HepG2 (cell line): ENCODE measurements around the gene UCK2. TPM values are rescaled to one million over a fixed set of nuclear protein-coding genes. Genes with fewer than 3 reads are reported as not detected.

ENCODE experiments used
- MTA3 ChIP-seq: sonication (generic); formaldehyde crosslinking; IDR thresholded peaks from 2 replicates; pipeline ENCODE4 v1.4.0; 2020; ENCODE audit warnings: missing genetic modification reagents
- REXO4 ChIP-seq: sonication (generic); formaldehyde crosslinking; IDR thresholded peaks from 2 replicates; pipeline ENCODE4 v1.8.0; 2022; ENCODE audit warnings: missing genetic modification reagents, mild to moderate bottlenecking, borderline replicate concordance
- TBX3 ChIP-seq: fragments of 450-650 bp; IDR thresholded peaks from 2 replicates; pipeline ENCODE4 v1.6.1; 2017; ENCODE audit warnings: antibody characterized with exemption, mild to moderate bottlenecking, inconsistent platforms, borderline replicate concordance
- THAP11 ChIP-seq: IDR thresholded peaks from 2 replicates; pipeline ENCODE4 v1.6.1; 2016; ENCODE audit warnings: missing biosample characterization, missing genetic modification reagents
- TOE1 ChIP-seq: sonication (generic); formaldehyde crosslinking; IDR thresholded peaks from 2 replicates; pipeline ENCODE4 v1.4.0; 2020; ENCODE audit warnings: mild to moderate bottlenecking, missing genetic modification reagents
- ZFP36L2 ChIP-seq: sonication (generic); formaldehyde crosslinking; IDR thresholded peaks from 2 replicates; pipeline ENCODE4 v1.4.0; 2020; ENCODE audit warnings: missing genetic modification reagents
- ZKSCAN8 ChIP-seq: IDR thresholded peaks from 2 replicates; pipeline ENCODE4 v1.6.1; 2016; ENCODE audit warnings: borderline replicate concordance, missing genetic modification reagents, missing compliant biosample characterization
- ZMYM3 ChIP-seq: sonication (generic); formaldehyde crosslinking; IDR thresholded peaks from 2 replicates; pipeline ENCODE4 v1.5.1; 2020; ENCODE audit warnings: mild to moderate bottlenecking, missing genetic modification reagents
- ZNF230 ChIP-seq: sonication (generic); formaldehyde crosslinking; IDR thresholded peaks from 2 replicates; pipeline ENCODE4 v1.4.0; 2020; ENCODE audit warnings: mild to moderate bottlenecking, missing genetic modification reagents
- ZNF333 ChIP-seq: sonication (generic); formaldehyde crosslinking; IDR thresholded peaks from 2 replicates; pipeline ENCODE4 v1.4.0; 2020; ENCODE audit warnings: mild to moderate bottlenecking, missing genetic modification reagents, borderline replicate concordance
- ZNF510 ChIP-seq: sonication (generic); formaldehyde crosslinking; IDR thresholded peaks from 2 replicates; pipeline ENCODE4 v1.4.0; 2020; ENCODE audit warnings: low read depth, mild to moderate bottlenecking, missing genetic modification reagents
- ZNF547 ChIP-seq: sonication (generic); formaldehyde crosslinking; IDR thresholded peaks from 2 replicates; pipeline ENCODE4 v1.5.1; 2020; ENCODE audit warnings: mild to moderate bottlenecking, missing genetic modification reagents
- polyA plus RNA-seq, 8 experiments: library from polyadenylated mRNA; depleted of rRNA in 3 of 8; stranded (reverse) in 7 of 8; unstranded in 1 of 8; fragments of >200 nt; fragmentation: Illumina TruSeq in 4 of 8; extraction: Trizol in 4 of 8; gene quantifications; 2 replicates each; pipeline versions ENCODE4 v1.2.1 to v1.2.3, GENCODE V29; 2011 to 2016; ENCODE audit warnings: low read depth in 4 of 8, missing spikeins in 1 of 8, mixed read lengths in 1 of 8; ENCODE audit not compliant: insufficient read depth in 1 of 8
- total RNA-seq, 5 experiments: library from RNA; depleted of rRNA; stranded (reverse); fragments of >200 nt; fragmentation: Illumina TruSeq; extraction: Trizol; gene quantifications; 2 replicates each; pipeline ENCODE4 v1.2.3, GENCODE V29; 2016; ENCODE audit warnings: low read depth in 1 of 5
- TF ChIP-seq, protein P1 (sequence below): sonication (generic); formaldehyde crosslinking; IDR thresholded peaks from 2 replicates; pipeline ENCODE4 v1.9.0; 2021; ENCODE audit warnings: missing genetic modification reagents, borderline replicate concordance
- TF ChIP-seq, protein P2 (sequence below): sonication (generic); formaldehyde crosslinking; IDR thresholded peaks from 2 replicates; pipeline ENCODE4 v1.4.0; 2020; ENCODE audit warnings: missing genetic modification reagents
- TF ChIP-seq, protein P3 (sequence below): sonication (generic); formaldehyde crosslinking; IDR thresholded peaks from 2 replicates; pipeline ENCODE4 v1.5.0; 2020; ENCODE audit warnings: mild to moderate bottlenecking, missing genetic modification reagents, moderate library complexity
- TF ChIP-seq, protein P4 (sequence below): sonication (generic); formaldehyde crosslinking; IDR thresholded peaks from one replicate; pipeline ENCODE4 v1.5.1; 2020; ENCODE audit warnings: mild to moderate bottlenecking, missing genetic modification reagents; ENCODE audit errors: not compliant biosample characterization

The UCK2 gene
- total and polyA plus RNA-seq, 2 of the 13 experiments (the other 11 are each of a cell fraction or from before 2014, with no cell fraction given) = 64.3 to 78.0 TPM

DNA sequence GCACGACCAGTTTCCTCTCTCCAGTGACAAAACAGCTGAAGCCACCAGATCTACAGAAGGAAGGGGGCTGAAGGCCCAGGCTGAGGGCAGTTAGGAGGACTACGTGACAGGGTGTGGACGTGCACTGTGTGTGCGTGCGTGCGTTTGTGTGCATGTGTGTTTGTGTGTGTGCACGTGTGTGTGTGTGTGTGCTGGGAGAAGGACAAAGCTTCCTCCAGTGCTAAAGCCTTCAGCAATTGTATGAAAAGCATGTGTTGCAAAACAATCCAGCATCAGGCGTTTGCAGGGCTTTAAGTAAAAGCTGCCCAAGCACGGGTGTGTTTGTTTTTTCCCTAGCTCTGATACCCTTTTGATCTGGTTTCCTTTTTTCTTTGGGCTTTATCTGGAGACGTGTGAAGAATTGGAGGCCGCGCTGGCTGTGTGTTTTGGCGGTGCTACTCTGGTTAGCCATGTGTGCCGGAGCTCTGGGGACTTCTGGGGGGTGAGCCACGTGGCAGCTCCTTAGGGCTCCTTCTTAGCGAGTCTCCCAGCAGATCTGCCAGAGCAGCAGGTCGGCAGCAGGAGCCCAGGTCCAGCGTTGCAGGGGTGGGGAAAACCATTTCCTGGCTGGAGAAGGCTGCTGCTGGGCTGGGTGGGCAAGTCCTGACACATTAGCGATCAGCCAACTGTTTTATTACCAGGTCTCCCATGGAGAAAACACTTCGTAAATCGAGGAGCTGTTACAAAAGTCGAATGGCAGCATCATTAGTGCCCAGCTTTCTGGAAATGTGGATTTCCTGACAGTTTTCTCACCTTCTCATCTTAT lies 73.4 kb downstream of the UCK2 start (continued):
- TF ChIP-seq, protein P1, sequence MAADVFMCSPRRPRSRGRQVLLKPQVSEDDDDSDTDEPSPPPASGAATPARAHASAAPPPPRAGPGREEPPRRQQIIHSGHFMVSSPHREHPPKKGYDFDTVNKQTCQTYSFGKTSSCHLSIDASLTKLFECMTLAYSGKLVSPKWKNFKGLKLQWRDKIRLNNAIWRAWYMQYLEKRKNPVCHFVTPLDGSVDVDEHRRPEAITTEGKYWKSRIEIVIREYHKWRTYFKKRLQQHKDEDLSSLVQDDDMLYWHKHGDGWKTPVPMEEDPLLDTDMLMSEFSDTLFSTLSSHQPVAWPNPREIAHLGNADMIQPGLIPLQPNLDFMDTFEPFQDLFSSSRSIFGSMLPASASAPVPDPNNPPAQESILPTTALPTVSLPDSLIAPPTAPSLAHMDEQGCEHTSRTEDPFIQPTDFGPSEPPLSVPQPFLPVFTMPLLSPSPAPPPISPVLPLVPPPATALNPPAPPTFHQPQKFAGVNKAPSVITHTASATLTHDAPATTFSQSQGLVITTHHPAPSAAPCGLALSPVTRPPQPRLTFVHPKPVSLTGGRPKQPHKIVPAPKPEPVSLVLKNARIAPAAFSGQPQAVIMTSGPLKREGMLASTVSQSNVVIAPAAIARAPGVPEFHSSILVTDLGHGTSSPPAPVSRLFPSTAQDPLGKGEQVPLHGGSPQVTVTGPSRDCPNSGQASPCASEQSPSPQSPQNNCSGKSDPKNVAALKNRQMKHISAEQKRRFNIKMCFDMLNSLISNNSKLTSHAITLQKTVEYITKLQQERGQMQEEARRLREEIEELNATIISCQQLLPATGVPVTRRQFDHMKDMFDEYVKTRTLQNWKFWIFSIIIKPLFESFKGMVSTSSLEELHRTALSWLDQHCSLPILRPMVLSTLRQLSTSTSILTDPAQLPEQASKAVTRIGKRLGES (CRISPR knock-in tag) = no peak
- no peak for TF ChIP-seq ZKSCAN8 (CRISPR knock-in tag)
- TF ChIP-seq, protein P2, sequence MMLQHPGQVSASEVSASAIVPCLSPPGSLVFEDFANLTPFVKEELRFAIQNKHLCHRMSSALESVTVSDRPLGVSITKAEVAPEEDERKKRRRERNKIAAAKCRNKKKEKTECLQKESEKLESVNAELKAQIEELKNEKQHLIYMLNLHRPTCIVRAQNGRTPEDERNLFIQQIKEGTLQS (CRISPR knock-in tag) = no peak
- TF ChIP-seq THAP11 (CRISPR knock-in tag) = no peak
- 0 out of 2 replicates have a peak, but pooled peaks have one; percentile 66 for TF ChIP-seq ZMYM3 (CRISPR knock-in tag)
- no peak for TF ChIP-seq ZNF510 (CRISPR knock-in tag)
- no peak for TF ChIP-seq TOE1 (CRISPR knock-in tag)
- TF ChIP-seq TBX3 = peak; percentile 67; the same call in 1 of the 2 replicates
- no peak for TF ChIP-seq ZFP36L2
- TF ChIP-seq, protein P3, sequence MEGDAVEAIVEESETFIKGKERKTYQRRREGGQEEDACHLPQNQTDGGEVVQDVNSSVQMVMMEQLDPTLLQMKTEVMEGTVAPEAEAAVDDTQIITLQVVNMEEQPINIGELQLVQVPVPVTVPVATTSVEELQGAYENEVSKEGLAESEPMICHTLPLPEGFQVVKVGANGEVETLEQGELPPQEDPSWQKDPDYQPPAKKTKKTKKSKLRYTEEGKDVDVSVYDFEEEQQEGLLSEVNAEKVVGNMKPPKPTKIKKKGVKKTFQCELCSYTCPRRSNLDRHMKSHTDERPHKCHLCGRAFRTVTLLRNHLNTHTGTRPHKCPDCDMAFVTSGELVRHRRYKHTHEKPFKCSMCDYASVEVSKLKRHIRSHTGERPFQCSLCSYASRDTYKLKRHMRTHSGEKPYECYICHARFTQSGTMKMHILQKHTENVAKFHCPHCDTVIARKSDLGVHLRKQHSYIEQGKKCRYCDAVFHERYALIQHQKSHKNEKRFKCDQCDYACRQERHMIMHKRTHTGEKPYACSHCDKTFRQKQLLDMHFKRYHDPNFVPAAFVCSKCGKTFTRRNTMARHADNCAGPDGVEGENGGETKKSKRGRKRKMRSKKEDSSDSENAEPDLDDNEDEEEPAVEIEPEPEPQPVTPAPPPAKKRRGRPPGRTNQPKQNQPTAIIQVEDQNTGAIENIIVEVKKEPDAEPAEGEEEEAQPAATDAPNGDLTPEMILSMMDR (CRISPR knock-in tag) = no peak
- no peak for TF ChIP-seq REXO4
- no peak for TF ChIP-seq MTA3 (CRISPR knock-in tag)
- TF ChIP-seq, protein P4, sequence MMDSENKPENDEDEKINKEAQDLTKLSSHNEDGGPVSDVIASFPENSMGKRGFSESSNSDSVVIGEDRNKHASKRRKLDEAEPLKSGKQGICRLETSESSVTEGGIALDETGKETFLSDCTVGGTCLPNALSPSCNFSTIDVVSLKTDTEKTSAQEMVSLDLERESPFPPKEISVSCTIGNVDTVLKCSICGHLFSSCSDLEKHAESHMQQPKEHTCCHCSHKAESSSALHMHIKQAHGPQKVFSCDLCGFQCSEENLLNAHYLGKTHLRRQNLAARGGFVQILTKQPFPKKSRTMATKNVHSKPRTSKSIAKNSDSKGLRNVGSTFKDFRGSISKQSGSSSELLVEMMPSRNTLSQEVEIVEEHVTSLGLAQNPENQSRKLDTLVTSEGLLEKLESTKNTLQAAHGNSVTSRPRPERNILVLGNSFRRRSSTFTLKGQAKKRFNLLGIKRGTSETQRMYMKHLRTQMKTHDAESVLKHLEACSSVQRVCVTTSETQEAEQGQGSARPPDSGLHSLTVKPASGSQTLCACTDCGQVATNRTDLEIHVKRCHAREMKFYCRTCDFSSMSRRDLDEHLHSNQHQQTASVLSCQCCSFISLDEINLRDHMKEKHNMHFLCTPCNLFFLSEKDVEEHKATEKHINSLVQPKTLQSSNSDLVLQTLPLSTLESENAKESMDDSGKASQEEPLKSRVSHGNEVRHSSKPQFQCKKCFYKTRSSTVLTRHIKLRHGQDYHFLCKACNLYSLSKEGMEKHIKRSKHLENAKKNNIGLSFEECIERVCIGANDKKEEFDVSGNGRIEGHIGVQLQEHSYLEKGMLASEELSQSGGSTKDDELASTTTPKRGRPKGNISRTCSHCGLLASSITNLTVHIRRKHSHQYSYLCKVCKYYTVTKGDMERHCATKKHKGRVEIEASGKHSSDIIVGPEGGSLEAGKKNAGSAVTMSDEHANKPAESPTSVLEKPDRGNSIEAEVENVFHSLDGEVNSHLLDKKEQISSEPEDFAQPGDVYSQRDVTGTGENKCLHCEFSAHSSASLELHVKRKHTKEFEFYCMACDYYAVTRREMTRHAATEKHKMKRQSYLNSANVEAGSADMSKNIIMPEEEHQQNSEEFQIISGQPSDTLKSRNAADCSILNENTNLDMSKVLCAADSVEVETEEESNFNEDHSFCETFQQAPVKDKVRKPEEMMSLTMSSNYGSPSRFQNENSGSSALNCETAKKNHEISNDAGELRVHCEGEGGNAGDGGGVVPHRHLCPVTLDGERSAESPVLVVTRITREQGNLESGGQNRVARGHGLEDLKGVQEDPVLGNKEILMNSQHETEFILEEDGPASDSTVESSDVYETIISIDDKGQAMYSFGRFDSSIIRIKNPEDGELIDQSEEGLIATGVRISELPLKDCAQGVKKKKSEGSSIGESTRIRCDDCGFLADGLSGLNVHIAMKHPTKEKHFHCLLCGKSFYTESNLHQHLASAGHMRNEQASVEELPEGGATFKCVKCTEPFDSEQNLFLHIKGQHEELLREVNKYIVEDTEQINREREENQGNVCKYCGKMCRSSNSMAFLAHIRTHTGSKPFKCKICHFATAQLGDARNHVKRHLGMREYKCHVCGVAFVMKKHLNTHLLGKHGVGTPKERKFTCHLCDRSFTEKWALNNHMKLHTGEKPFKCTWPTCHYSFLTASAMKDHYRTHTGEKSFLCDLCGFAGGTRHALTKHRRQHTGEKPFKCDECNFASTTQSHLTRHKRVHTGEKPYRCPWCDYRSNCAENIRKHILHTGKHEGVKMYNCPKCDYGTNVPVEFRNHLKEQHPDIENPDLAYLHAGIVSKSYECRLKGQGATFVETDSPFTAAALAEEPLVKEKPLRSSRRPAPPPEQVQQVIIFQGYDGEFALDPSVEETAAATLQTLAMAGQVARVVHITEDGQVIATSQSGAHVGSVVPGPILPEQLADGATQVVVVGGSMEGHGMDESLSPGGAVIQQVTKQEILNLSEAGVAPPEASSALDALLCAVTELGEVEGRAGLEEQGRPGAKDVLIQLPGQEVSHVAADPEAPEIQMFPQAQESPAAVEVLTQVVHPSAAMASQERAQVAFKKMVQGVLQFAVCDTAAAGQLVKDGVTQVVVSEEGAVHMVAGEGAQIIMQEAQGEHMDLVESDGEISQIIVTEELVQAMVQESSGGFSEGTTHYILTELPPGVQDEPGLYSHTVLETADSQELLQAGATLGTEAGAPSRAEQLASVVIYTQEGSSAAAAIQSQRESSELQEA = no peak
- TF ChIP-seq ZNF333 (CRISPR knock-in tag) = no peak
- no peak for TF ChIP-seq ZNF230 (CRISPR knock-in tag)
- 0 out of 2 replicates have a peak, but pooled peaks have one; percentile 63 for TF ChIP-seq ZNF547
